T-helper 17 cell (primary cell): ENCODE results near the gene KPNA4. TPM values are rescaled to one million over a fixed set of nuclear protein-coding genes. Genes with fewer than 3 reads are reported as not detected.
A peak's percentile ranks its signal among the peaks of the same experiment; 100 is the strongest.

ENCODE experiments used
- ATAC-seq: fragments of 150-1000 bp; cut with Tn5 transposase; 2 replicates; pipeline ENCODE4 v1.10.0; 2021; ENCODE audit warnings: mild to moderate bottlenecking, moderate library complexity
- DNase-seq, 3 donors: peaks; one replicate each; pipeline versions ENCODE4 v3.0.0 to v3.0.0-alpha.2; 2020 to 2021
- H3K9me3 ChIP-seq: one replicate; pipeline ENCODE4 v1.7.0; 2013; ENCODE audit warnings: low read length, mild to moderate bottlenecking; ENCODE audit not compliant: control insufficient read depth, poor library complexity, severe bottlenecking
- H3K27ac Mint-ChIP-seq: one replicate; pipeline ENCODE4 v1.8.0; 2022; ENCODE audit warnings: mild to moderate bottlenecking, moderate library complexity, mixed read lengths
- H3K27me3 Mint-ChIP-seq: one replicate; pipeline ENCODE4 v1.8.0; 2022; ENCODE audit warnings: mixed read lengths
- H3K36me3 Mint-ChIP-seq: one replicate; pipeline ENCODE4 v1.8.0; 2022; ENCODE audit warnings: low read depth, mixed read lengths
- H3K4me1 Mint-ChIP-seq: one replicate; pipeline ENCODE4 v1.8.0; 2022; ENCODE audit warnings: mild to moderate bottlenecking, mixed read lengths
- H3K4me3 Mint-ChIP-seq: one replicate; pipeline ENCODE4 v1.8.0; 2022; ENCODE audit warnings: mild to moderate bottlenecking, moderate library complexity, mixed read lengths
- total RNA-seq, 4 donors: library from RNA in 2 of 4; stranded (reverse) in 2 of 4; gene quantifications; one replicate each; pipeline ENCODE4 v1.2.3 and lab custom pipeline; 2022 to 2026

Gene KPNA4
- total RNA-seq, 2 donors from 2014 or later: 48.9 to 61.9 TPM

DNA sequence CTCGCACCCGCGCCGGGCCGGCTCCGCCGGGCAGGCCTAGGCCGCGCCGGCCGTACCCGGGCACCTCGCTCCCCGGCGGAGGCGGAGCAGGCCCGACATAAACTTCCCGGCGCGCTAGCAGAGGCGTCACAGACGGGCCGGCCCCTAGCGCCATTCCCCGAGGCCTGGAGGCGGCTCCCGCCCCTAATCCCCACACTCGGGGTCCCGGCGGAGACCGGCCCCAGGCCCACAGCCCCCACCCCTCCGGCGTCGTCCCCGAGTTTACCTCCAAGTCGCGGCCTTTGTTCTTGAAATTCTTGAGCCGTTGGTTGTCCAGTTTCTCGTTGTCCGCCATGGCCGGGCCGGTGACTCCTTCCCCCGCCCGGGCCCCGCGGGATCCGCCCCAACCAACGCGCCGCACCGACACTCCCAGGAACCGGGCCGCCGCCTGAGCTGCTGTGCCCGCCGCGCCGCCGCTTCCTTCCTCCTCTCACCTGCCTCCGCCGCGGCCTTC is 376 bp downstream of the KPNA4 start:
- ATAC-seq: peak; percentile 49
- Mint-ChIP-seq H3K27ac (peak overlapping the region; percentile 95), H3K4me3 (peak overlapping the region; percentile 97), H3K4me1 (peaks cover 44% of the 10 kb centered on the region), H3K36me3 (no peaks in the 10 kb centered on the region), H3K27me3 (no peaks in the 10 kb centered on the region)
- H3K9me3 ChIP-seq: no peaks in the 10 kb centered on the region
- peak; percentile 43 to 63 (median 59) for DNase-seq

DNA sequence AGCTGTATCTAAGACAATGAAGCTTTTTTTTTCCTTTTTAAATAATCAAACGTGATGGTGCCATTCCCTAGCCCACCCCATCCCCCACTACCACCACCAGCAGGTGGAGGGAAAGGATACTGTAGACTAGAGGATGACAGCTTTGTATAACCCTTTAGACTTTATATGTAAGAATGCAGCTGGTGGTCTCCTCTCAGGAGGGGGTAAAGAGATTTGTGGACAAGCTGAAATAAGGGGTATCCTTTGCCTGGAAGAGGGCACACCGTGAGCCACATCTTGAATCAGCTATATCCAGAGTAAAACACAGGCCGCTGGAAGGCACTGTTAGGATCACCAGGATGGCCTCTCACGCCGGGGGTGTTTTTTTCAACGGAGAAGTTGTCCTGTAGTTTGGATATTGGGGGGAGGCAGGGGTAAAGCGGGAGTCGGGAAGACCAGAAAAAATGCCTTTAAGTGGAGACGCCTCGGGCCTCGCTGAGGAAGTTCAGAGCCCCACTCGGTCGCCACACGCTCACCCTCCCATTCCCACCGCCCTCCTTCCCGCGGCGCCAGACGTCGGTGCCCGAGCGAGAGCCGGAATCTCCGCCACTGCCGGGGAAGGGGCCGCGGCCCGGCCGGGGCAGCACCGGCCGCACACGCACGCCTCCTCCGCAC is 986 bp downstream of the KPNA4 start:
- no peak for DNase-seq
- no peaks in the 10 kb centered on the region for H3K9me3 ChIP-seq
- Mint-ChIP-seq H3K27me3 (no peaks in the 10 kb centered on the region), H3K36me3 (no peaks in the 10 kb centered on the region), H3K4me1 (peaks cover 46% of the 10 kb centered on the region), H3K4me3 (peak overlapping the region; percentile 93), H3K27ac (peak overlapping the region; percentile 95)
- no peak for ATAC-seq

- no peaks in the 10 kb centered on the region for H3K36me3 Mint-ChIP-seq
- H3K4me3 Mint-ChIP-seq: peak overlapping the region; percentile 73
- DNase-seq: no peak
- H3K9me3 ChIP-seq: no peaks in the 10 kb centered on the region
- H3K27me3 Mint-ChIP-seq: no peaks in the 10 kb centered on the region
- peak overlapping the region; percentile 95 for H3K27ac Mint-ChIP-seq
- ATAC-seq: no peak
- H3K4me1 Mint-ChIP-seq: peaks cover 48% of the 10 kb centered on the region
Measured at GRCh38 chr3:160562952-160563351, 2.4 kb downstream of the KPNA4 start.

- H3K27ac Mint-ChIP-seq: no peak overlapping the region
- no peaks in the 10 kb centered on the region for H3K27me3 Mint-ChIP-seq
- no peaks in the 10 kb centered on the region for H3K9me3 ChIP-seq
- no peak for DNase-seq
- H3K4me1 Mint-ChIP-seq: peaks cover 47% of the 10 kb centered on the region
- ATAC-seq: no peak
- H3K36me3 Mint-ChIP-seq: no peaks in the 10 kb centered on the region
- H3K4me3 Mint-ChIP-seq: no peak overlapping the region
Measured at GRCh38 chr3:160557571-160557970, 7.8 kb downstream of the KPNA4 start.

- Mint-ChIP-seq H3K4me3 (no peak overlapping the region), H3K27me3 (no peaks in the 10 kb centered on the region), H3K27ac (peak overlapping the region; percentile 19), H3K36me3 (no peaks in the 10 kb centered on the region), H3K4me1 (peaks cover 39% of the 10 kb centered on the region)
- ATAC-seq (no peak), DNase-seq (no peak)
- no peaks in the 10 kb centered on the region for H3K9me3 ChIP-seq
Measured at GRCh38 chr3:160556141-160556540, 9.2 kb downstream of the KPNA4 start.

GRCh38 chr3:160554980-160555379 is 10.4 kb downstream of the KPNA4 start:
- ATAC-seq (no peak), DNase-seq (no peak)
- Mint-ChIP-seq H3K4me1 (peaks cover 36% of the 10 kb centered on the region), H3K4me3 (no peak overlapping the region), H3K27ac (peak overlapping the region; percentile 21), H3K27me3 (no peaks in the 10 kb centered on the region), H3K36me3 (no peaks in the 10 kb centered on the region)
- H3K9me3 ChIP-seq: no peaks in the 10 kb centered on the region

DNA sequence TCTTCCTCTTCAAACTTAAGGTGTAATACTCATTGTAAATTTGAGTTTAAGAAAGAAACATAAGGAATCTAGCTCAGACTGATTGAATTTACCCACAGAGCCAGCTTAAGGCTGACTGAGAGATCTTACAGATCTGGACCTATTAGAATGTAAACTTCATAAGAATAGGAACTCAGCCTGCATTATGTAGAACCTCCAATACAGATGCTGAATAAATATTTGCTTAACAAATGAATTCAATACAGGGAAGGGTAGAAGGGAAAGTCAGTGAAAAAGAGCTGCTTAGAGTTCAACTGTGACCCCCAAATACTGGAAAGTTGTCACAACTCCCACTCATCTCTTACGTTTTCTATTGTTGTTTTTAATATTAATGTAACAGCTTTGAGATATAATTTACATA is 11.5 kb downstream of the KPNA4 start:
- Mint-ChIP-seq H3K27ac (peak overlapping the region; percentile 21), H3K27me3 (no peaks in the 10 kb centered on the region), H3K4me1 (peaks cover 38% of the 10 kb centered on the region), H3K4me3 (no peak overlapping the region), H3K36me3 (no peaks in the 10 kb centered on the region)
- DNase-seq (no peak), ATAC-seq (no peak)
- no peaks in the 10 kb centered on the region for H3K9me3 ChIP-seq

- Mint-ChIP-seq H3K4me3 (no peak overlapping the region), H3K27me3 (no peaks in the 10 kb centered on the region), H3K36me3 (no peaks in the 10 kb centered on the region), H3K4me1 (peaks cover 56% of the 10 kb centered on the region), H3K27ac (peak overlapping the region; percentile 6)
- H3K9me3 ChIP-seq: no peaks in the 10 kb centered on the region
- no peak for ATAC-seq
- DNase-seq: no peak
Measured at GRCh38 chr3:160546727-160547126, 18.6 kb downstream of the KPNA4 start.

GRCh38 chr3:160545504-160545871 is 19.9 kb downstream of the KPNA4 start:
- ATAC-seq: no peak
- H3K4me1 Mint-ChIP-seq: peaks cover 62% of the 10 kb centered on the region

GRCh38 chr3:160544844-160545503 is 20.4 kb downstream of the KPNA4 start:
- H3K27ac Mint-ChIP-seq: no peak overlapping the region
- DNase-seq: no peak
- no peak overlapping the region for H3K4me3 Mint-ChIP-seq
- no peak for ATAC-seq
- no peaks in the 10 kb centered on the region for H3K27me3 Mint-ChIP-seq
- H3K9me3 ChIP-seq: no peaks in the 10 kb centered on the region
- peaks cover 67% of the 10 kb centered on the region for H3K4me1 Mint-ChIP-seq
- no peaks in the 10 kb centered on the region for H3K36me3 Mint-ChIP-seq

More at GRCh38 chr3:160545504-160545871, 19.9 kb downstream of the KPNA4 start:
- DNase-seq: no peak
- Mint-ChIP-seq H3K27me3 (no peaks in the 10 kb centered on the region), H3K27ac (no peak overlapping the region), H3K4me3 (no peak overlapping the region), H3K36me3 (no peaks in the 10 kb centered on the region)
- H3K9me3 ChIP-seq: no peaks in the 10 kb centered on the region

GRCh38 chr3:160540551-160540950 is 24.8 kb downstream of the KPNA4 start:
- H3K4me3 Mint-ChIP-seq: no peak overlapping the region
- H3K27ac Mint-ChIP-seq: peak overlapping the region; percentile 43
- H3K4me1 Mint-ChIP-seq: peaks cover 54% of the 10 kb centered on the region
- no peak for DNase-seq
- ATAC-seq: no peak
- H3K9me3 ChIP-seq: no peaks in the 10 kb centered on the region
- no peaks in the 10 kb centered on the region for H3K27me3 Mint-ChIP-seq
- H3K36me3 Mint-ChIP-seq: peaks cover 2% of the 10 kb centered on the region

- H3K27ac Mint-ChIP-seq: peak overlapping the region; percentile 83
- H3K36me3 Mint-ChIP-seq: peaks cover 2% of the 10 kb centered on the region
- no peaks in the 10 kb centered on the region for H3K27me3 Mint-ChIP-seq
- no peak overlapping the region for H3K4me3 Mint-ChIP-seq
- H3K9me3 ChIP-seq: no peaks in the 10 kb centered on the region
- ATAC-seq (no peak), DNase-seq (no peak)
- peaks cover 40% of the 10 kb centered on the region for H3K4me1 Mint-ChIP-seq
Measured at GRCh38 chr3:160538895-160539294, 26.5 kb downstream of the KPNA4 start.

DNA sequence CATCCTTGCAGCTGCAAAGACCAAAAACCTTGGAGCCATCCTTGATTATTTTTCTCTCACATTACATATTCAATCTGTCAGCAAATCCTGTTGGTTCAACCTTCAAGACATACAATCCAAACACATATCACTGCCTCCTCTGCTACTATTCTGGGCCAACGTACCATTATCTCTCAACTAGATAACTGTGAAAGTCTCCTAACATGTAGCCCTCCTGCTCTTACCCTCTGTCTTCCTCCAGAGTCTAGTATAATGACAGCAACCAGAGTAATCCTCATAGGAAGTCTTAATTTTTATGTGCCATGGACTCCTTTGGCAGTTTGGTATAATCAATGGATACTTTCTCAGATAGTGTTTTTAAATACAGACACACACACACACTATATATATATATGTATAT is 27.6 kb downstream of the KPNA4 start:
- Mint-ChIP-seq H3K4me1 (peaks cover 33% of the 10 kb centered on the region), H3K27ac (peak overlapping the region; percentile 32)

GRCh38 chr3:160532371-160532770 is 33.0 kb downstream of the KPNA4 start:
- ATAC-seq: no peak
- Mint-ChIP-seq H3K4me1 (peaks cover 8% of the 10 kb centered on the region), H3K27ac (no peak overlapping the region), H3K36me3 (peaks cover 5% of the 10 kb centered on the region), H3K4me3 (no peak overlapping the region), H3K27me3 (no peaks in the 10 kb centered on the region)
- DNase-seq: no peak
- H3K9me3 ChIP-seq: no peaks in the 10 kb centered on the region

More for the DNA sequence above, 27.6 kb downstream of the KPNA4 start:
- no peaks in the 10 kb centered on the region for H3K9me3 ChIP-seq
- Mint-ChIP-seq H3K4me3 (no peak overlapping the region), H3K27me3 (no peaks in the 10 kb centered on the region), H3K36me3 (peaks cover 2% of the 10 kb centered on the region)
- DNase-seq (no peak), ATAC-seq (no peak)
